OCI-LY7 (cell line): ENCODE data around the gene TMCC2.

ENCODE experiments used
- CTCF ChIP-seq: fragments of 200-600 bp; sonication (generic); conservative IDR thresholded peaks from 2 replicates; pipeline ENCODE4 v1.5.1; 2014; ENCODE audit warnings: mild to moderate bottlenecking, antibody characterized with exemption, low read length, moderate library complexity, mixed read lengths
- EZH2phosphoT487 ChIP-seq: fragments of 200-600 bp; sonication (generic); IDR thresholded peaks from 2 replicates; pipeline ENCODE4 v1.6.1; 2018; ENCODE audit warnings: low read depth, borderline replicate concordance, mild to moderate bottlenecking, mixed run types, antibody characterized with exemption, low read length, moderate library complexity, mixed read lengths

GRCh38 chr1:205227584-205228013, at the start of gene TMCC2:
- no peak for TF ChIP-seq CTCF
- TF ChIP-seq EZH2phosphoT487 = no peak
